Measurements from ENCODE around the gene C1orf167. TPM values are rescaled to one million over a fixed set of nuclear protein-coding genes. Genes with fewer than 3 reads are reported as not detected.

C1orf167 gene
- total and polyA plus RNA-seq, 2 experiments from 2014 or later = 0.44 to 1.4 TPM

- DNase-seq (ENCODE audit: low read depth in 1 of 2, low spot score in 1 of 2) = no peak
- Histone ChIP-seq H3K4me1 (ENCODE audit: low read depth) (peaks cover 23% of the 10 kb centered on the region), H3K4me3 (no peak overlapping the region), H3K27me3 (no peaks in the 10 kb centered on the region), H3K27ac (no peak overlapping the region), H3K36me3 (no peaks in the 10 kb centered on the region), H3K9me3 (ENCODE audit: low read depth) (no peaks in the 10 kb centered on the region)
- TF ChIP-seq CTCF (IDR thresholded peaks at IDR 0.05; ENCODE audit: low read depth, low read length) = no peak
These were observed 20.2 kb downstream of the C1orf167 start for GRCh38 chr1:11782127-11782708.

- Histone ChIP-seq H3K4me1 (ENCODE audit: low read depth) (peaks cover 37% of the 10 kb centered on the region), H3K4me3 (no peak overlapping the region), H3K36me3 (no peaks in the 10 kb centered on the region), H3K9me3 (ENCODE audit: low read depth) (no peaks in the 10 kb centered on the region), H3K27me3 (no peaks in the 10 kb centered on the region), H3K27ac (no peak overlapping the region)
- no peak for TF ChIP-seq CTCF (IDR thresholded peaks at IDR 0.05; ENCODE audit: low read depth, low read length)
- no peak for DNase-seq (ENCODE audit: low read depth in 1 of 2, low spot score in 1 of 2)
These were observed 21.6 kb downstream of the C1orf167 start for GRCh38 chr1:11783556-11783955.

GRCh38 chr1:11784256-11784992 is 22.4 kb downstream of the C1orf167 start:
- Histone ChIP-seq H3K4me1 (ENCODE audit: low read depth) (peaks cover 46% of the 10 kb centered on the region), H3K36me3 (no peaks in the 10 kb centered on the region), H3K27me3 (no peaks in the 10 kb centered on the region), H3K27ac (no peak overlapping the region), H3K9me3 (ENCODE audit: low read depth) (no peaks in the 10 kb centered on the region), H3K4me3 (peak overlapping the region; percentile 6)
- DNase-seq (ENCODE audit: low read depth in 1 of 2, low spot score in 1 of 2) = no peak
- no peak for TF ChIP-seq CTCF (IDR thresholded peaks at IDR 0.05; ENCODE audit: low read depth, low read length)

- Histone ChIP-seq H3K4me3 (peak overlapping the region; percentile 6), H3K36me3 (no peaks in the 10 kb centered on the region), H3K27ac (no peak overlapping the region), H3K9me3 (ENCODE audit: low read depth) (no peaks in the 10 kb centered on the region), H3K27me3 (no peaks in the 10 kb centered on the region), H3K4me1 (ENCODE audit: low read depth) (peaks cover 53% of the 10 kb centered on the region)
- TF ChIP-seq CTCF (IDR thresholded peaks at IDR 0.05; ENCODE audit: low read depth, low read length) = peak; percentile 91
- DNase-seq (ENCODE audit: low read depth in 1 of 2, low spot score in 1 of 2) = peak; percentile 74 to 80
These were observed 23.2 kb downstream of the C1orf167 start for GRCh38 chr1:11784993-11785769.

GRCh38 chr1:11786168-11786567 is 24.2 kb downstream of the C1orf167 start:
- TF ChIP-seq CTCF (IDR thresholded peaks at IDR 0.05; ENCODE audit: low read depth, low read length) = no peak
- Histone ChIP-seq H3K27me3 (no peaks in the 10 kb centered on the region), H3K4me1 (ENCODE audit: low read depth) (peaks cover 61% of the 10 kb centered on the region), H3K9me3 (ENCODE audit: low read depth) (no peaks in the 10 kb centered on the region), H3K4me3 (no peak overlapping the region), H3K36me3 (no peaks in the 10 kb centered on the region), H3K27ac (peak overlapping the region; percentile 98)
- DNase-seq (ENCODE audit: low read depth in 1 of 2, low spot score in 1 of 2) = no peak

All from cardiac muscle cell (in vitro differentiated cells and primary cell).